DND-41 (cell line): ENCODE measurements around the gene TUBA3C.
A peak's percentile ranks its signal among the peaks of the same experiment; 100 is the strongest.

ENCODE experiments used
- ATAC-seq: fragments of 200-7000 bp; cut with Tn5 transposase; 3 replicates; pipeline ENCODE4 v1.9.1; 2021; ENCODE audit warnings: low read depth; ENCODE audit not compliant: insufficient read depth
- DNase-seq: peaks from one replicate; pipeline ENCODE4 v3.0.0-alpha.2; 2020
- H2AFZ ChIP-seq: 2 replicates; pipeline ENCODE4 v1.6.0; 2012; ENCODE audit warnings: low read depth, low read length
- H3K27ac ChIP-seq: 2 replicates; pipeline ENCODE4 v1.5.1; 2012; ENCODE audit warnings: low read length, inconsistent platforms
- H3K27me3 ChIP-seq: fragments of 200-600 bp; sonication (generic); 2 replicates; pipeline ENCODE4 v1.6.0; 2012; ENCODE audit warnings: low read length, mild to moderate bottlenecking, inconsistent platforms; ENCODE audit not compliant: insufficient read depth, poor library complexity
- H3K36me3 ChIP-seq: 2 replicates; pipeline ENCODE4 v1.5.1; 2012; ENCODE audit warnings: low read length, inconsistent platforms; ENCODE audit not compliant: insufficient read depth
- H3K4me1 ChIP-seq: 2 replicates; pipeline ENCODE4 v1.5.1; 2012; ENCODE audit warnings: mild to moderate bottlenecking, low read length; ENCODE audit not compliant: insufficient read depth
- H3K4me2 ChIP-seq: 2 replicates; pipeline ENCODE4 v1.6.0; 2012; ENCODE audit warnings: mild to moderate bottlenecking, moderate library complexity, low read length, inconsistent platforms; ENCODE audit not compliant: insufficient read depth
- H3K4me3 ChIP-seq, 2 experiments: fragments of 200-600 bp in 1 of 2; shearing (Covaris generic) in 1 of 2; 2 replicates each; pipeline ENCODE4 v1.5.1; 2012 to 2016; ENCODE audit warnings: inconsistent platforms in 2 of 2, low read length in 2 of 2, mild to moderate bottlenecking in 2 of 2, low read depth in 1 of 2, moderate library complexity in 1 of 2
- H3K79me2 ChIP-seq: 2 replicates; pipeline ENCODE4 v1.6.0; 2012; ENCODE audit warnings: low read length, inconsistent platforms; ENCODE audit not compliant: insufficient read depth
- H3K9ac ChIP-seq: 2 replicates; pipeline ENCODE4 v1.6.0; 2012; ENCODE audit warnings: low read depth, mild to moderate bottlenecking, inconsistent platforms, low read length, moderate library complexity
- H3K9me3 ChIP-seq: 2 replicates; pipeline ENCODE4 v1.5.1; 2012; ENCODE audit warnings: low read length, moderate library complexity, mild to moderate bottlenecking, inconsistent platforms; ENCODE audit not compliant: insufficient read depth, severe bottlenecking
- H4K20me1 ChIP-seq: 2 replicates; pipeline ENCODE4 v1.6.0; 2012; ENCODE audit warnings: low read length; ENCODE audit not compliant: insufficient read depth
- CTCF ChIP-seq: IDR thresholded peaks from 2 replicates; pipeline ENCODE4 v1.5.1; 2012; ENCODE audit warnings: borderline replicate concordance, low read length, moderate library complexity, mild to moderate bottlenecking; ENCODE audit not compliant: poor library complexity, severe bottlenecking; ENCODE audit errors: extremely low read depth
- EZH2 ChIP-seq: IDR thresholded peaks from 3 replicates; pipeline ENCODE4 v1.6.1; 2012; ENCODE audit warnings: borderline replicate concordance, low read depth, mild to moderate bottlenecking, moderate library complexity, low read length, inconsistent platforms; ENCODE audit not compliant: severe bottlenecking

The TUBA3C gene

DNA sequence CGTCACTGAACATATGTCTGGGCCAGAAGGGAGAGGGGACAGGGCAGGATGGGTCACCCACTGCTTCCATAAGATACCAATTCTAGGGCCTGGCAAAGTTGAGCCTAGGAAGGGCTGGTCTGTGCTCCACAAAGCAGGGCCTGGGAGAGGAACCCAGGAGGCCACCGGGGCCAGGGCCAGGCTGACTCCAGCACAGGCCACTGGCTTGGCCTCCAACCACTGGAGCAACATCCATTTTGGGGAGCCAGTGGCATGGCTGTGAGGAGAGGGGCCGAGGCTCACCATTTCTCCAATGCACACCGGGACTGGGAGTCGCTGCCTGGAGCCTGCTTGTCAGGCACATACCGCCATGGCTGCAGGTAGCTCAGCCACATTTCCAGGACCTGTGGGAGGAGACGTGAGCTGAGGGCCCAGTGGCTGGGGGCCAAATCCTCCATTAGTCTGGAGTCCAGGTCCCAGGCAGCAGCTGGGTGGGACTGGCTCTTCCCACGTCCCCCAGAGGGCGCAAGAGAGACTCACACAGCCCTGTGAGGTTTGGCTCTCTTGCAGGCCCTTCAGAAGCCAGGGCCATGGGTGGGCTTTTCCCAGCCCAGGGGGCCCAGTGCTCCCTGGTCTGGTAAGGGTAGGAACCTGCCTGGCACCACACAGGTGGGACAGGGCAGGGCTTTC is 27.7 kb downstream of the TUBA3C start:
- Histone ChIP-seq H3K9me3 (peaks cover 24% of the 10 kb centered on the region), H4K20me1 (no peaks in the 10 kb centered on the region), H3K4me2 (no peak overlapping the region), H3K4me1 (no peaks in the 10 kb centered on the region), H3K36me3 (no peaks in the 10 kb centered on the region), H3K9ac (no peak overlapping the region), H3K27me3 (no peaks in the 10 kb centered on the region), H3K27ac (no peak overlapping the region), H3K4me3 (no peak overlapping the region), H3K79me2 (no peaks in the 10 kb centered on the region), H2AFZ (no peak overlapping the region)
- TF ChIP-seq CTCF (peak; percentile 15), EZH2 (no peak)
- ATAC-seq (no peak), DNase-seq (no peak)

GRCh38 chr13:19152403-19152802 is 29.2 kb downstream of the TUBA3C start:
- DNase-seq (no peak), ATAC-seq (no peak)
- TF ChIP-seq EZH2: no peak
- TF ChIP-seq CTCF: no peak
- Histone ChIP-seq H3K4me3 (no peak overlapping the region), H3K4me2 (no peak overlapping the region), H3K27me3 (no peaks in the 10 kb centered on the region), H2AFZ (no peak overlapping the region), H3K27ac (no peak overlapping the region), H3K9me3 (peaks cover 21% of the 10 kb centered on the region), H3K36me3 (no peaks in the 10 kb centered on the region), H3K79me2 (no peaks in the 10 kb centered on the region), H4K20me1 (no peaks in the 10 kb centered on the region), H3K9ac (no peak overlapping the region), H3K4me1 (no peaks in the 10 kb centered on the region)

- no peak overlapping the region for H2AFZ ChIP-seq
- H3K36me3 ChIP-seq: no peaks in the 10 kb centered on the region
- H3K27ac ChIP-seq: no peak overlapping the region
- H3K27me3 ChIP-seq: no peaks in the 10 kb centered on the region
- no peaks in the 10 kb centered on the region for H4K20me1 ChIP-seq
- peaks cover 21% of the 10 kb centered on the region for H3K9me3 ChIP-seq
- ATAC-seq (no peak), DNase-seq (no peak)
- TF ChIP-seq CTCF (no peak), EZH2 (no peak)
- no peaks in the 10 kb centered on the region for H3K79me2 ChIP-seq
- no peaks in the 10 kb centered on the region for H3K4me1 ChIP-seq
- H3K4me2 ChIP-seq: no peak overlapping the region
- H3K9ac ChIP-seq: no peak overlapping the region
- H3K4me3 ChIP-seq: no peak overlapping the region
These were observed 29.9 kb downstream of the TUBA3C start for GRCh38 chr13:19151581-19152263.
